Measurements from ENCODE around the gene MEIG1. TPM values are rescaled to one million over a fixed set of nuclear protein-coding genes. Genes with fewer than 3 reads are reported as not detected.

Gene MEIG1
- total RNA-seq, 1 donor from 2014 or later: not detected

Other genes starting within 250 kb of the MEIG1 start
- 27.4 TPM for gene FAM107B, start 184.5 kb upstream of the MEIG1 start, total RNA-seq (ENCODE audit: insufficient read depth, low replicate concordance)
- gene CDNF, start 121.4 kb upstream of the MEIG1 start, total RNA-seq (ENCODE audit: insufficient read depth, low replicate concordance): not detected
- 11.3 TPM for gene HSPA14, start 121.1 kb upstream of the MEIG1 start, total RNA-seq (ENCODE audit: insufficient read depth, low replicate concordance)
- gene MSANTD7, start 121.1 kb upstream of the MEIG1 start, total RNA-seq (ENCODE audit: insufficient read depth, low replicate concordance): 14.9 TPM
- gene SUV39H2, start 80.5 kb upstream of the MEIG1 start, total RNA-seq (ENCODE audit: insufficient read depth, low replicate concordance): 14.0 TPM
- gene DCLRE1C, start 5.3 kb upstream of the MEIG1 start, total RNA-seq (ENCODE audit: insufficient read depth, low replicate concordance): 18.5 TPM
- gene OLAH, start 84.6 kb downstream of the MEIG1 start, total RNA-seq (ENCODE audit: insufficient read depth, low replicate concordance): 13.2 TPM
- gene ACBD7, start 129.4 kb downstream of the MEIG1 start, total RNA-seq (ENCODE audit: insufficient read depth, low replicate concordance): 1.9 TPM
- 12.5 TPM for gene RPP38, start 138.0 kb downstream of the MEIG1 start, total RNA-seq (ENCODE audit: insufficient read depth, low replicate concordance)
- gene NMT2, start 209.3 kb downstream of the MEIG1 start, total RNA-seq (ENCODE audit: insufficient read depth, low replicate concordance): 16.9 TPM